Gastroesophageal sphincter (tissue), 4 donors: ENCODE data around the gene PTMS. TPM values are rescaled to one million over a fixed set of nuclear protein-coding genes. Genes with fewer than 3 reads are reported as not detected.

ENCODE experiments used
- ATAC-seq: fragments of 150-250 bp; one replicate; pipeline ENCODE4 v1.9.1; 2016; ENCODE audit warnings: mild to moderate bottlenecking, moderate library complexity
- H3K27ac ChIP-seq, 4 donors: fragments of 200-600 bp; sonication (generic) in 3 of 4; 1 replicate in 3 of 4; 2 replicates in 1 of 4; pipeline ENCODE4 v1.5.1; 2016 to 2019
- H3K27me3 ChIP-seq: fragments of 200-600 bp; sonication (generic); one replicate; pipeline ENCODE4 v1.5.1; 2019
- H3K36me3 ChIP-seq, 2 donors: fragments of 200-600 bp; sonication (generic); one replicate each; pipeline ENCODE4 v1.5.1; 2019; ENCODE audit warnings: control low read depth in 1 of 2
- H3K4me1 ChIP-seq, 3 donors: fragments of 200-600 bp; sonication (generic); 1 replicate in 2 of 3; 2 replicates in 1 of 3; pipeline ENCODE4 v1.5.1; 2016 to 2019; ENCODE audit warnings: control low read depth in 2 of 3
- H3K4me3 ChIP-seq, 2 donors: fragments of 200-600 bp; sonication (generic); one replicate each; pipeline ENCODE4 v1.5.1; 2019; ENCODE audit warnings: mild to moderate bottlenecking in 1 of 2, moderate library complexity in 1 of 2
- H3K9me3 ChIP-seq, 3 donors: fragments of 200-600 bp; sonication (generic); one replicate each; pipeline ENCODE4 v1.5.1; 2017 to 2019; ENCODE audit warnings: control low read depth in 2 of 3
- CTCF ChIP-seq, 4 experiments: fragments of 200-600 bp in 2 of 4; fragments of 450-650 bp in 2 of 4; sonication (generic) in 1 of 4; IDR thresholded peaks; one replicate each; pipeline ENCODE4 v1.5.1; 2017 to 2019; ENCODE audit warnings: antibody characterized with exemption in 4 of 4, mild to moderate bottlenecking in 2 of 4, moderate library complexity in 2 of 4
- EP300 ChIP-seq: sonication (generic); formaldehyde crosslinking; IDR thresholded peaks from one replicate; pipeline ENCODE4 v1.6.1; 2017; ENCODE audit warnings: antibody characterized with exemption, mild to moderate bottlenecking
- POLR2A ChIP-seq, 2 donors: fragments of 450-650 bp; IDR thresholded peaks; one replicate each; pipeline ENCODE4 v1.6.1; 2017; ENCODE audit warnings: antibody characterized with exemption in 2 of 2, mild to moderate bottlenecking in 2 of 2, moderate library complexity in 1 of 2
- POLR2AphosphoS5 ChIP-seq: sonication (generic); formaldehyde crosslinking; IDR thresholded peaks from one replicate; pipeline ENCODE4 v1.6.1; 2017; ENCODE audit warnings: antibody characterized with exemption
- WGBS, 2 donors: methylation state at CpG; one replicate each; pipeline ENCODE4 v1.1.5; 2018; ENCODE audit warnings: low coverage in 1 of 2; 5-methylcytosine and 5-hydroxymethylcytosine counted together
- total RNA-seq, 4 donors: library from RNA; depleted of rRNA; stranded (reverse); fragments of >200 nt; gene quantifications; one replicate each; pipeline ENCODE4 v1.1.0, GENCODE V29; 2016

PTMS gene
- total RNA-seq, 4 donors from 2014 or later, result 259 to 516 (median 325) TPM

GRCh38 chr12:6809056-6809455 is 42.9 kb downstream of the PTMS start:
- WGBS, 2 donors, result 49 to 77% methylated on average over 3 to 8 of the region's 10 CpGs
- H3K4me3 ChIP-seq, result no peak overlapping the region
- H3K36me3 ChIP-seq, result no peaks in the 10 kb centered on the region
- H3K27ac ChIP-seq, result no peak overlapping the region
- no peaks in the 10 kb centered on the region for H3K9me3 ChIP-seq
- no peaks in the 10 kb centered on the region for H3K27me3 ChIP-seq
- ATAC-seq, result no peak
- no peaks in the 10 kb centered on the region for H3K4me1 ChIP-seq
- TF ChIP-seq POLR2A (IDR thresholded peaks at IDR 0.05), result no peak
- no peak for TF ChIP-seq EP300
- no peak for TF ChIP-seq CTCF (IDR thresholded peaks at IDR 0.05)
- TF ChIP-seq POLR2AphosphoS5, result no peak

- no peak for ATAC-seq
- WGBS, 2 donors, result 60 to 73% methylated on average over 1 of the region's 1 CpG
Measured at GRCh38 chr12:6810758-6811157, 44.6 kb downstream of the PTMS start.

GRCh38 chr12:6813363-6813762 is 47.2 kb downstream of the PTMS start:
- H3K4me1 ChIP-seq, result no peaks in the 10 kb centered on the region
- no peaks in the 10 kb centered on the region for H3K27me3 ChIP-seq
- no peak overlapping the region for H3K4me3 ChIP-seq
- ATAC-seq, result no peak
- TF ChIP-seq POLR2AphosphoS5 (no peak), POLR2A (IDR thresholded peaks at IDR 0.05) (no peak), EP300 (no peak)
- WGBS, 2 donors, result 48 to 58% methylated on average over 4 of the region's 4 CpGs
- H3K27ac ChIP-seq, result no peak overlapping the region
- no peaks in the 10 kb centered on the region for H3K36me3 ChIP-seq
- H3K9me3 ChIP-seq, result no peaks in the 10 kb centered on the region

More at GRCh38 chr12:6810758-6811157, 44.6 kb downstream of the PTMS start:
- TF ChIP-seq POLR2AphosphoS5, result no peak
- no peak for TF ChIP-seq POLR2A (IDR thresholded peaks at IDR 0.05)
- no peak for TF ChIP-seq CTCF (IDR thresholded peaks at IDR 0.05)
- no peak for TF ChIP-seq EP300
- no peak overlapping the region for H3K4me3 ChIP-seq
- no peaks in the 10 kb centered on the region for H3K4me1 ChIP-seq
- no peaks in the 10 kb centered on the region for H3K36me3 ChIP-seq
- H3K27me3 ChIP-seq, result no peaks in the 10 kb centered on the region
- H3K9me3 ChIP-seq, result no peaks in the 10 kb centered on the region
- no peak overlapping the region for H3K27ac ChIP-seq

GRCh38 chr12:6816598-6816997 is 50.4 kb downstream of the PTMS start:
- Histone ChIP-seq H3K4me3 (no peak overlapping the region), H3K4me1 (peaks cover 0 to 9% (median 6%) of the 10 kb centered on the region in 3 donors), H3K27me3 (no peaks in the 10 kb centered on the region), H3K36me3 (no peaks in the 10 kb centered on the region), H3K27ac (no peak overlapping the region), H3K9me3 (no peaks in the 10 kb centered on the region)
- TF ChIP-seq EP300, result no peak
- no peak for TF ChIP-seq CTCF (IDR thresholded peaks at IDR 0.05)
- TF ChIP-seq POLR2AphosphoS5, result no peak
- TF ChIP-seq POLR2A (IDR thresholded peaks at IDR 0.05), result no peak
- ATAC-seq, result no peak
- WGBS, 2 donors, result 52 to 69% methylated on average over 2 to 3 of the region's 3 CpGs

- H3K27ac ChIP-seq, result no peak overlapping the region
- ATAC-seq, result no peak
- no peaks in the 10 kb centered on the region for H3K9me3 ChIP-seq
- no CpG with 5 or more reads among the region's 8 CpGs for WGBS, 2 donors
- H3K27me3 ChIP-seq, result peaks cover 2% of the 10 kb centered on the region
- peaks cover 0 to 14% (median 9%) of the 10 kb centered on the region in 3 donors for H3K4me1 ChIP-seq
- H3K4me3 ChIP-seq, result no peak overlapping the region
- no peaks in the 10 kb centered on the region for H3K36me3 ChIP-seq
- TF ChIP-seq POLR2AphosphoS5, result no peak
- no peak for TF ChIP-seq CTCF (IDR thresholded peaks at IDR 0.05)
- TF ChIP-seq POLR2A (IDR thresholded peaks at IDR 0.05), result no peak
- TF ChIP-seq EP300, result no peak
Measured at GRCh38 chr12:6817098-6817497, 50.9 kb downstream of the PTMS start.
